GM18907 (cell line): ENCODE results near the gene DHRS1.
"Not testable (repeated sequence)": the region's sequence is repeated elsewhere in the genome, so short reads cannot be mapped to it uniquely, and the experiment has no call there.

Experiments
- ATAC-seq: cut with Tn5 transposase; IDR thresholded peaks from one replicate; pipeline ENCODE4 v1.9.1; 2021; ENCODE audit warnings: mild to moderate bottlenecking, moderate library complexity; ENCODE audit not compliant: unreplicated experiment

DHRS1 gene

DNA sequence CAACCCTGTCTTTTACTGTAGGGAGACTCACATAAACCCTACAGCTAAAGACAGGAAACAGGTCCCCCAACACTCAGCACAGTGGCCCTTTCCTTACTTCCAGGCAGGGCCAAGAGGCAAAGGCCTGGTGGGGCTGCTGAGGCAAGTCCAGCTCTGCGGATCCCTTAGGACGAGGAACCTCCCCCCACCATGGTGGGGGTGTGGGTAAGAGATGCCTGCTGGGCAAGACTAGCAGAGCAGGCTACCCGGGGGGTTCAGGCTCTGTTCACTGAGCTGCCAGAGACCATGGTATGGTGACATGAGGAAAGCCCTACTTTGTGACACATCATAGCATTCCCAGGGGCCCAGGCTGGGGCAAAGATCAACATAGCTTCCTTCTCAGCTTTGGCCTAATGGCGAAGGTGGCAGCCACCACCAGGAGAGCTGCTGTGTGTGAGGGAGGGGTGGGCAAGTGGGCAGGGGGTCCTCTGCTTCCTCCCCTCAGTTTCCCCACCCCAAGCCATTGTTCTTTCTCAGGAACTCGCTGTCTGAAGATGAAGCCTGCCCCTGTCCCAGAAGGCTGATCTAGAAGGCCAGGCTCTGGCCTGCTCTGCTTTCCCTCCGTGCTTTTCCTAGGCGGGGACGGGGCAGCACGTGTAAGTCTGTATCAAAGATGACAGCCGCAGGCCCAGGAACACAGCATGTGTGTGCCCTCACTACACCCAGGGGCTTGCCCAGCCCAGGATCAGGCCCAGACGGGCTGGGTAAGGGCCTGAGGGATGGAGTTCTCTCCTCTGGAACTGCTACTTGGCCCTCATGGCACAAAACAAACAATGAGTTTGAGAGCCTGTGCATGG is 47.1 kb downstream of the DHRS1 start:
- no peak for ATAC-seq

DNA sequence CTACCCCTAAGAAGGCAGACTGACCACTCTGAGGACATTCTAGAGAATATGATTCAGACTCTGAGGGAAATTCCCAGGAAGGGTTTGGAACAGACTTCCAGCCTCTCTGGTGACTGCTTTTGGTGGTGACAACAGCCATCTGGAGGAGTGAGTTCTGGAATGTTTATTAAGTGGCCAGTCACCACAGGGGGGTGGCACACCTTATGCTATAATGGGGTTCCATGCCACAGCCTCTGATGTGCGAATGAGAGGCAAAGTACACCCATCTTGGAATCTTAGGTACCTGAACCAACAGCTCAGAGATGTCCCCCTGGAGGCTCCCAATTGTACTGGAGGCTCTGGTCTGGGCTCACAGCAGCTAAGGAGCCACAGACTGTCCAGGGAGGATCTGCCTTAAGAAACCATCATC is 47.7 kb downstream of the DHRS1 start:
- no peak for ATAC-seq

DNA sequence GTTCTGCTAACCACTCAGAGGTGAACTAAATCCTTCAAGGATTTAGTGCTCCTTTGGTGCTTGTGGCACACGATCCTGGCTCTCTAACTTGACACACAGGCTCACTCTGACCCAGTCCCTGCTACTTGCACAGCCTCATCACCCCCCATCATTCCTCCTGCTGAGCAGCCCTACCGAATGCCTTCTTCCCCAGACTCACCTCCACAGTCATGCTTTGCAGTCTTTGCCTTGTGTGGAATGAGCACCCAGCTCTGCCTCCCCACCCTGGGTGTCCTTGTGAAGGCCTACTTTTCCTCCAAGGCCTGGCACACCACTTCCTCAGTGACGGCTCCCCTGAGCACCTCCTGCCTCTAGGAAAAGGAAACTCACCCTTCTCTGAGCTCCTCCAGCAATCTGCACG is 49.2 kb downstream of the DHRS1 start:
- ATAC-seq, result no peak

DNA sequence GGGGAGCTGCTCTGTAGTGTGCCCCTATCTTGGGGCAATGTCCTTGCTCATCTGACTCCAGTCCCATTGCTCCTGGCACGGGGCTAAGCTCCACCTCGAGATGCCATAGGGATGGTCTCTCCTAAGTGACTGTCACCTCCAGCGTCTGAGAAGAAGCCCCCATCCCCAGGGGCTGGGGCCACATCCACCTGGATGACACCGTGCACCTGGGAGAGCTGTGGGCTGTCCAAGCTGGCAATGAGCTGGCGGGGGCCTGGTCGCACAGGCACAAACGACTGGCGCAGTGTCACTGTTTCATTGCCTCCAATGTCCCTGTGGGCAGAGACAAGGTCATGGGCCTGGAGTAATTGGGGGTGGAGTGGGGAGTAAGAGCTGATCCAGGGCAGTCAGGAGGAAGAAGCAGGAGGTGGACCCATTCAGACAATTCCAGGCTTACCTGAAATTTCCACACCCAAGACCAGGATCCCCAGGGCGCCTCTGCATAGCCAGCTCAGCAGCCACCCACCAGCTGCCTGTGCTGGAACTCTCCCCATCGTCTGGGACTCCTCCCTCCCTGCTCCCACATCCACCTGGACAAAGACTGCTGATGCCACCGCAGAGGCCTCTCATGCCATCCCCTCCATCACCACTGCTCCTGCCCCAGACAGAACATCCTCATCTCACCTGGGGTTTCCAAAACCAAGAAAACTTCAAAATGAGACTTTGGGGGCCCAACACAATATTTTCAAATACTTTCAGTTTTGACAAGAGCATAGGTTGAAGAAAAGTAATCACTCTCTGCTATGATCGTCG is 50.2 kb downstream of the DHRS1 start:
- no peak for ATAC-seq

DNA sequence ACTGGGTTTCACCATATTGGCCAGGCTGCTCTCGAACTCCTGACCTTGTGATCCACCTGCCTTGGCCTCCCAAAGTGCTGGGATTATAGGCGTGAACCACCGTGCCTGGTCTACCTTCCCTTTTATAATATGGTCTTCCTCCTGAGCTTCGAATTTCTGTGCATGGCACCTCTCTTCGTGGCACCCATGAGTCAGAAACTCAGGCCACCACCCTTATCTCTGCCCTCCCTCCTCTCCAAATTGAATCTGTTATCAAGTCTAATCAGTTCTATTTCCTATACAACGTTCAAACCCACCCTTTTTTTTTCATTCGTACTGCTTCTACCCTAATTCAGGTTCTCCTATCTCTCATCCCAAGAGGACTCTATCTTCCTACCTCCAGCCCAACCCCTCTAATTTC is 52.2 kb downstream of the DHRS1 start:
- ATAC-seq, result no peak

DNA sequence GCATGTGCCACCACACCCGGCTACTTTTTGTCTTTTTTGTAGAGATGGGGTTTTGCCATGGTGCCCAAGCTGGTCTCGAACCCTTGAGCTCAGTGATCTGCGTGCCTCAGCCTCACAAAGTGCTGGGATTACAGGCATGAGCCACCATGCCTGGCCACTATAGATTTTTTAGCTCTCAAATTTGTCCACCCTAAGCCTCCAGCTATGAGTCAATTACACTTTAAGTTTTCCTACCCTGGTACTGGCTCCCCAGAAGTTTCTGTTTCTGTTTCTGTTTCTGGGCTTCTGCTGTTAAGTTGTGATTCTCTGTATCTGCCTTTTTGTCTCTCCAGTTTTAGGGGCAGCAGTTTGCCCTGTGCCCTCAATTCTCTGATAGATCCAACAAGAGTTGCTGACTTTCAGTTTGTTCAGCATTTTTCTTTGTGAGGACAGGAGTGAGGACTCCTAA is 52.8 kb downstream of the DHRS1 start:
- no peak for ATAC-seq

DNA sequence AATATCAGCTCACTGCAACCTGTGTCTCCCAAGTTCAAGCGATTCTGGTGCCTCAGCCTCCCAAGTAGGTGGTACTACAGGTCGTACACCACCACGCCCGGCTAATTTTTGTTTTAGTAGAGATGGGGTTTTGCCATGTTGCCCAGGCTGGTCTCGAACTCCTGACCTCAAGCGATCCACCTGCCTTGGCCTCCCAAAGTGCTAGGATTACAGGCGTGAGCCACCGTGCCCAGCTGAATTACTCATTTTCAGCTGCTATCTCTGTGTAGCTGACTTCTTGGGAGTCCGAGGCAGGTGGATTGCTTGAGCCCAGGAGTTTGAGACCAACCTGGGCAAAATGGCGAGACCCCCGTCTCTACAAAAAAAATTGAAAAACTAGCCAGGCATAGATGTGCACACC is 54.2 kb downstream of the DHRS1 start:
- ATAC-seq, result not testable (repeated sequence)

DNA sequence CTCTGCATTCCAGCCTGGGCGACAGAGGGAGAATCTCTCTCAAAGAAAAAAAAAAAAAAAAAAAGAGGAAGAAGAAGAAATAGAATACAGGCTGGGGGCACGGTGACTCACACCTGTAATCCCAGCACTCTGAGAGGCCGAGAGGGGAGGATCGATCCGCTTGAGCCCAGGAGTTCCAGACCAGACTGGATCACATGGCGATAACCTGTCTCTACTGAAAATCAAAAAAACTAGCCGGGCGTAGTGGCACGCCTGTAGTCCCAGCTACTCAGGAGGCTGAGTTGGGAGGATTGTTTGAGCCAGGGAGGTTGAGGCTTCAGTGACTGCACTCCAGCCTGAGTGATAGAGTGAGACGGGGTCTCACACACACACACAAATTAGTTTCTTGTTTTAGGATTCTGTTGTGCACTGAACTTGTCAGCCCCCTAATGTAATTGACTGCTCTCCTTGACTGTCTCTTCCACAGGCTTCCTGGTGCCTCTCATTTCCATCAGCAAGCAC is 56.2 kb downstream of the DHRS1 start:
- no peak for ATAC-seq

DNA sequence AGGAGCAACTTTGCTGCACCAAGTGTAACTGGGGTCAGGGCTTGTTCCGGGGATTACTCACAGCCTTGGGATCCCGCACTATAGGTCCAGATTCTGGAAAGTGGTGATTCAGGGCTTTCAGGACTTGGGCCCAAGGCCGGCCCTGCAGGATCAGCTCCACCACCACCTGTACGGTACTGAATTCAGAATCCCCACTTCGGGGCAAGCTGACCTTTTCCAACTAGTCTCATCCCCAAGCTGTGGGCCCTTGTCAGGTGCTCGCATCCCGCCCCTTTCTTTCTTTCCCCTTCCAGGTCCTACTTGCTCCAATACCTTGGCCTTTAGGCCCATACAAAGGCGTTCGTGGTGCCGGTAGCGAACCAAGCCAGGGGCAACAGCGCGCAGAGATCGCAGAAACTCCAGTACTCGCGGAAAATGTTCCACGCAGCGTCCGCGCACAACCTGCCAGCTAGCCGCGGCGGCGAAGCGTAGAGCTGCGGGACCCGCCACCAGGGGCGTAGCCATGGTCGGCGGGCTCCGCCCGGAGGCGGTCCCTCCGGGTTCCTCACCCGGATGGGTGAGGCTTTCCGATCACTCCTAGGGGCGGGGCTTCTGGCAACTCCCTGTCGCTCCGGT is 57.6 kb downstream of the DHRS1 start:
- ATAC-seq, result peak; percentile 83
